Measurements from ENCODE around the gene ABCC2. TPM values are rescaled to one million over a fixed set of nuclear protein-coding genes. Genes with fewer than 3 reads are reported as not detected.

The ABCC2 gene
- polyA plus RNA-seq, 1 donor (not counting 4 experiments of a cell fraction or from before 2014, with no cell fraction given) = 2.5 TPM

- no peak overlapping the region for H3K4me2 ChIP-seq (ENCODE audit: control insufficient read depth, extremely low read depth, insufficient read depth, low read depth, low read length)
- no peak for DNase-seq (ENCODE audit: low read depth, low spot score)
- no peak overlapping the region for H3K9ac ChIP-seq (ENCODE audit: control insufficient read depth, extremely low read depth, insufficient read depth, low read length)
- no peaks in the 10 kb centered on the region for H3K9me3 ChIP-seq (ENCODE audit: control insufficient read depth, low read depth, low read length)
- no peak overlapping the region for H3K4me3 ChIP-seq (ENCODE audit: control insufficient read depth in 2 of 3, extremely low read depth in 1 of 3, insufficient read depth in 2 of 3, low read depth in 1 of 3, low read length in 3 of 3)
- dilution Hi-C loops (cut with MboI; ENCODE audit: extremely low pct_ligation_motif_present, low sequenced_read_pairs) = no loop called here
- no peaks in the 10 kb centered on the region for H3K4me1 ChIP-seq (ENCODE audit: control insufficient read depth, extremely low read depth, insufficient read depth, low read length)
- no peak overlapping the region for H2AFZ ChIP-seq (ENCODE audit: control insufficient read depth, low read length)
- no peaks in the 10 kb centered on the region for H4K20me1 ChIP-seq (ENCODE audit: control insufficient read depth, extremely low read depth, insufficient read depth, low read length)
- peaks cover 0 to 15% of the 10 kb centered on the region in 2 experiments for H3K36me3 ChIP-seq (ENCODE audit: control insufficient read depth in 2 of 2, extremely low read depth in 1 of 2, insufficient read depth in 2 of 2, low read length in 2 of 2)
- H3K27ac ChIP-seq (ENCODE audit: control insufficient read depth, insufficient read depth, low read length) = no peak overlapping the region
- no peak for FAIRE-seq
- no peaks in the 10 kb centered on the region for H3K9me1 ChIP-seq (ENCODE audit: control insufficient read depth, extremely low read depth, insufficient read depth, low read length)
- no peaks in the 10 kb centered on the region for H3K27me3 ChIP-seq (ENCODE audit: control insufficient read depth, extremely low read depth, insufficient read depth, low read length)
- H3K79me2 ChIP-seq (ENCODE audit: control insufficient read depth, insufficient read depth, low read length) = no peaks in the 10 kb centered on the region
- TF ChIP-seq CTCF (optimal IDR thresholded peaks at IDR 0.05 in 1 of 3, IDR thresholded peaks at IDR 0.05 in 1 of 3, conservative IDR thresholded peaks at IDR 0.05 in 1 of 3; ENCODE audit: extremely low read depth in 1 of 3, insufficient read depth in 2 of 3, low read length in 3 of 3) = no peak
- no peak for TF ChIP-seq EZH2 (IDR thresholded peaks at IDR 0.05; ENCODE audit: low read length)
Measured at GRCh38 chr10:99805190-99805589, 22.8 kb downstream of the ABCC2 start.

- FAIRE-seq = no peak
- Histone ChIP-seq H3K4me1 (ENCODE audit: control insufficient read depth, extremely low read depth, insufficient read depth, low read length) (no peaks in the 10 kb centered on the region), H3K9ac (ENCODE audit: control insufficient read depth, extremely low read depth, insufficient read depth, low read length) (no peak overlapping the region), H3K4me3 (ENCODE audit: control insufficient read depth in 2 of 3, extremely low read depth in 1 of 3, insufficient read depth in 2 of 3, low read depth in 1 of 3, low read length in 3 of 3) (no peak overlapping the region), H3K9me1 (ENCODE audit: control insufficient read depth, extremely low read depth, insufficient read depth, low read length) (no peaks in the 10 kb centered on the region), H3K36me3 (ENCODE audit: control insufficient read depth in 2 of 2, extremely low read depth in 1 of 2, insufficient read depth in 2 of 2, low read length in 2 of 2) (peaks cover 0 to 15% of the 10 kb centered on the region in 2 experiments), H3K27me3 (ENCODE audit: control insufficient read depth, extremely low read depth, insufficient read depth, low read length) (no peaks in the 10 kb centered on the region), H3K9me3 (ENCODE audit: control insufficient read depth, low read depth, low read length) (no peaks in the 10 kb centered on the region), H3K4me2 (ENCODE audit: control insufficient read depth, extremely low read depth, insufficient read depth, low read depth, low read length) (no peak overlapping the region), H3K79me2 (ENCODE audit: control insufficient read depth, insufficient read depth, low read length) (no peaks in the 10 kb centered on the region), H3K27ac (ENCODE audit: control insufficient read depth, insufficient read depth, low read length) (no peak overlapping the region), H4K20me1 (ENCODE audit: control insufficient read depth, extremely low read depth, insufficient read depth, low read length) (no peaks in the 10 kb centered on the region), H2AFZ (ENCODE audit: control insufficient read depth, low read length) (no peak overlapping the region)
- no peak for TF ChIP-seq EZH2 (IDR thresholded peaks at IDR 0.05; ENCODE audit: low read length)
- TF ChIP-seq CTCF (optimal IDR thresholded peaks at IDR 0.05 in 1 of 3, IDR thresholded peaks at IDR 0.05 in 1 of 3, conservative IDR thresholded peaks at IDR 0.05 in 1 of 3; ENCODE audit: extremely low read depth in 1 of 3, insufficient read depth in 2 of 3, low read length in 3 of 3) = no peak
- no peak for DNase-seq (ENCODE audit: low read depth, low spot score)
- dilution Hi-C loops (cut with MboI; ENCODE audit: extremely low pct_ligation_motif_present, low sequenced_read_pairs) = no loop called here
Measured at GRCh38 chr10:99806091-99806490, 23.7 kb downstream of the ABCC2 start.

Measured in keratinocyte (primary cell).